Panc1 (cell line): ENCODE measurements around the gene UNC13C. TPM values are rescaled to one million over a fixed set of nuclear protein-coding genes. Genes with fewer than 3 reads are reported as not detected.

Source experiments
- ATAC-seq: fragments of 200-7000 bp; cut with Tn5 transposase; 2 replicates; pipeline ENCODE4 v1.9.1; 2020; ENCODE audit warnings: mild to moderate bottlenecking, moderate library complexity
- BruUV-seq: library from RNA; stranded (reverse); fragments of 400-500 nt; replicated peaks from 2 replicates; lab custom pipeline; 2021; lab: Mats Ljungman, UMichigan
- CTCF ChIA-PET: fragments of 300-600 bp; sonication (Branson Sonifier 250); formaldehyde crosslinking; loops from one replicate; lab custom pipeline; 2022; ENCODE audit warnings: antibody characterized with exemption; lab: Charles Lee
- POLR2A ChIA-PET: fragments of 300-600 bp; sonication (Branson Sonifier 250); formaldehyde crosslinking; loops from one replicate; lab custom pipeline; 2022; ENCODE audit warnings: antibody characterized with exemption; lab: Charles Lee
- DNase-seq: peaks from one replicate; pipeline ENCODE4 v3.0.0-alpha.2; 2010; ENCODE audit warnings: low read depth, low spot score
- H3K27ac ChIP-seq: 2 replicates; pipeline ENCODE4 v1.5.1; 2011; ENCODE audit warnings: mild to moderate bottlenecking, low read length, inconsistent platforms
- H3K27me3 ChIP-seq: fragments of 200-500 bp; sonication (Bioruptor generic); 2 replicates; pipeline ENCODE4 v1.6.0; 2014; ENCODE audit warnings: low read length, inconsistent platforms; ENCODE audit not compliant: control insufficient read depth, insufficient read depth
- H3K36me3 ChIP-seq: fragments of 200-500 bp; sonication (Bioruptor generic); 2 replicates; pipeline ENCODE4 v1.5.1; 2014; ENCODE audit warnings: inconsistent platforms, mild to moderate bottlenecking, low read length, moderate library complexity; ENCODE audit not compliant: control insufficient read depth, insufficient read depth
- H3K4me1 ChIP-seq: 2 replicates; pipeline ENCODE4 v1.5.1; 2011; ENCODE audit warnings: inconsistent platforms, mild to moderate bottlenecking, low read length, moderate library complexity; ENCODE audit not compliant: control insufficient read depth, insufficient read depth
- H3K4me3 ChIP-seq, 2 experiments: 2 replicates each; pipeline ENCODE4 v1.5.1; 2011 to 2012; ENCODE audit warnings: low read depth in 2 of 2, low read length in 2 of 2, mild to moderate bottlenecking in 2 of 2, inconsistent platforms in 1 of 2, moderate library complexity in 1 of 2
- H3K9me3 ChIP-seq: fragments of 200-500 bp; sonication (Bioruptor generic); 2 replicates; pipeline ENCODE4 v1.5.1; 2014; ENCODE audit warnings: low read depth, mild to moderate bottlenecking, inconsistent platforms, low read length, moderate library complexity; ENCODE audit not compliant: control insufficient read depth, insufficient read depth
- POLR2AphosphoS5 ChIP-seq: IDR thresholded peaks from 2 replicates; pipeline ENCODE4 v1.6.1; 2012; ENCODE audit warnings: mild to moderate bottlenecking, low read depth, low read length, moderate library complexity
- SIN3A ChIP-seq: IDR thresholded peaks from 2 replicates; pipeline ENCODE4 v1.6.1; 2012; ENCODE audit warnings: low read depth, mild to moderate bottlenecking, low read length, moderate library complexity, borderline replicate concordance; ENCODE audit not compliant: insufficient read depth
- TCF7L2 ChIP-seq: IDR thresholded peaks from 2 replicates; pipeline ENCODE4 v1.6.1; 2011; ENCODE audit warnings: mild to moderate bottlenecking, low read depth, low read length, inconsistent platforms
- in situ Hi-C: cut with HindIII; loops from 2 replicates; pipeline ENCODE4 v1.10.0; 2016; ENCODE audit warnings: low sequenced_read_pairs, low pct_unique_long_range_greater_than_20kb
- intact Hi-C: fragments of 100-400 bp; cut with micrococcal nuclease; formaldehyde crosslinking; loops from one replicate; pipeline ENCODE4 v1.10.0; 2022; ENCODE audit not compliant: unreplicated experiment
- total RNA-seq: library from RNA; stranded (reverse); gene quantifications from one replicate; pipeline ENCODE4 v1.2.1, GENCODE V29; 2021; ENCODE audit not compliant: unreplicated experiment
- TF ChIP-seq, protein P1 (sequence below), 2 experiments: IDR thresholded peaks; 2 replicates each; pipeline ENCODE4 v1.6.1; 2011 to 2012; ENCODE audit warnings: low read depth in 2 of 2, control low read depth in 1 of 2, low read length in 1 of 2, mild to moderate bottlenecking in 1 of 2, moderate library complexity in 1 of 2; ENCODE audit not compliant: insufficient read depth in 1 of 2
- TF ChIP-seq, protein P2 (sequence below): fragments of 450-650 bp; IDR thresholded peaks from 2 replicates; pipeline ENCODE4 v1.5.1; 2017; ENCODE audit warnings: mild to moderate bottlenecking

UNC13C gene
- total RNA-seq, 1 experiment from 2014 or later = not detected

DNA sequence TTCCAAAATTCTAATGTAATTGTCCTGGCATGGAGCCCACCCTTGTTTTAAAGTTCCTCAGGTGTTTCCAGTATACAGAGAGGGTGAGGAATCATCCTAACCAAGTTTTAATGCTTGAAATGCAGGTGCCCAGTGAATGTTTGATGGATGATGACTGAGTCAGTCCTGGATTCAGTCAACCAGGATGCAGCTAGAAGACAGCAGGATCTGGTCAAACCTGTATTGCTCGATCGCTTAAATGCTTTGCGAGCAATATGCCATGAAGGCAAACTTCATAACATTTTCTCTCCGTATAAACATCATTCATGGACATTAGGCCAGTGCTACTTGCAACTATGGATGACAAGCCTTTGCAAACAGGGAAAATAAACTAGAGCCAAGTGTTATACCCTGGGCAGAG lies 627.3 kb downstream of the UNC13C start:
- ATAC-seq = no peak

DNA sequence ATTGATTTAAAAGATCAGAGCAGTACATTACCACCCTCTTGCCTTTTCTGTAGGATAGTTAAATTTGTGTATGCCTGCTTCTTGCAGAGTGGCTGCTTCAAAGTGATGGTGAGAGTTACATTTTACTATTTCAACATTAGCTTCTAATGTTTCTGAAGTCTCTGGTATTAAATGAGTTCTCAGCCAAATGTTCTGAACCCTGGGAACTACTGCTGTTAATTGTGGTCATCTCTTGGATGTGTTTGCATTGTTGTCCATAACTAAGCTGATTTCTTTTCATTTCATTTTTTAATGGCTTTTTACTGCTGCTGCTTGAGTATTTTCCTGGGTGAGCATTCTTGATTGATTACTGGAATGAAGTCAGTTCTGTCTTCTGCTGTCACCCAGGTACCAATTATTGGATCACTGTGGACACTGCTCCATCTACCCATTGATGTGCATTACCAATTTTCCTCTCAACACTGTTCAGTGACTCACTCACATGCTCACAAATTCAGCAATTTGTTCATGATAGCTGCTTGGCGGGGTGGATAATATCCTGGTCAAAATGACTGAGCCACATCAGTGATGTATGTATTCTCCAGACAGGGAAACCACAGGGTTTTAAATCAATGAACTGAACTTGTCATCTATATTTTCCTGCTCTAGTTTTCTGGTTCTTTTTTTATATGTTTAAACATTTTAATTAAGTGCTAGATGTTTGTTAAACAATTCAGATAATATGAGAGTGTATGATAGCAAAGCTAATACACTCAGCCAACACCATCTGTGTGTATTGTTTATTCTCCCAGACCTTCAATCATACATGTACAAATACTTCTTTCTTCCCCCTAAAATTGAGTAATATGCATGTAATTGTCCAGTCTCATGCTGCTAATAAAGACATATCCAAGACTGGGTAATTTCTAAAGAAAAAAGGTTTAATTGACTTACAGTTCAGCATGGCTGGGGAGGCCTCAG lies 630.9 kb downstream of the UNC13C start:
- intact Hi-C loops = no loop called here
- no peaks in the 10 kb centered on the region for H3K27me3 ChIP-seq
- H3K27ac ChIP-seq = no peak overlapping the region
- H3K4me3 ChIP-seq = no peak overlapping the region
- ATAC-seq (no peak), DNase-seq (no peak)
- ChIA-PET POLR2A (no interaction called here), CTCF (no interaction called here)
- BruUV-seq = no TSS peak
- TF ChIP-seq, protein P1, sequence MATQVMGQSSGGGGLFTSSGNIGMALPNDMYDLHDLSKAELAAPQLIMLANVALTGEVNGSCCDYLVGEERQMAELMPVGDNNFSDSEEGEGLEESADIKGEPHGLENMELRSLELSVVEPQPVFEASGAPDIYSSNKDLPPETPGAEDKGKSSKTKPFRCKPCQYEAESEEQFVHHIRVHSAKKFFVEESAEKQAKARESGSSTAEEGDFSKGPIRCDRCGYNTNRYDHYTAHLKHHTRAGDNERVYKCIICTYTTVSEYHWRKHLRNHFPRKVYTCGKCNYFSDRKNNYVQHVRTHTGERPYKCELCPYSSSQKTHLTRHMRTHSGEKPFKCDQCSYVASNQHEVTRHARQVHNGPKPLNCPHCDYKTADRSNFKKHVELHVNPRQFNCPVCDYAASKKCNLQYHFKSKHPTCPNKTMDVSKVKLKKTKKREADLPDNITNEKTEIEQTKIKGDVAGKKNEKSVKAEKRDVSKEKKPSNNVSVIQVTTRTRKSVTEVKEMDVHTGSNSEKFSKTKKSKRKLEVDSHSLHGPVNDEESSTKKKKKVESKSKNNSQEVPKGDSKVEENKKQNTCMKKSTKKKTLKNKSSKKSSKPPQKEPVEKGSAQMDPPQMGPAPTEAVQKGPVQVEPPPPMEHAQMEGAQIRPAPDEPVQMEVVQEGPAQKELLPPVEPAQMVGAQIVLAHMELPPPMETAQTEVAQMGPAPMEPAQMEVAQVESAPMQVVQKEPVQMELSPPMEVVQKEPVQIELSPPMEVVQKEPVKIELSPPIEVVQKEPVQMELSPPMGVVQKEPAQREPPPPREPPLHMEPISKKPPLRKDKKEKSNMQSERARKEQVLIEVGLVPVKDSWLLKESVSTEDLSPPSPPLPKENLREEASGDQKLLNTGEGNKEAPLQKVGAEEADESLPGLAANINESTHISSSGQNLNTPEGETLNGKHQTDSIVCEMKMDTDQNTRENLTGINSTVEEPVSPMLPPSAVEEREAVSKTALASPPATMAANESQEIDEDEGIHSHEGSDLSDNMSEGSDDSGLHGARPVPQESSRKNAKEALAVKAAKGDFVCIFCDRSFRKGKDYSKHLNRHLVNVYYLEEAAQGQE (IDR thresholded peaks at IDR 0.05; ENCODE audit: insufficient read depth in 1 of 2, low read depth in 2 of 2, low read length in 1 of 2) = no peak
- TF ChIP-seq SIN3A (no peak), TCF7L2 (no peak), POLR2AphosphoS5 (no peak)
- TF ChIP-seq, protein P2, sequence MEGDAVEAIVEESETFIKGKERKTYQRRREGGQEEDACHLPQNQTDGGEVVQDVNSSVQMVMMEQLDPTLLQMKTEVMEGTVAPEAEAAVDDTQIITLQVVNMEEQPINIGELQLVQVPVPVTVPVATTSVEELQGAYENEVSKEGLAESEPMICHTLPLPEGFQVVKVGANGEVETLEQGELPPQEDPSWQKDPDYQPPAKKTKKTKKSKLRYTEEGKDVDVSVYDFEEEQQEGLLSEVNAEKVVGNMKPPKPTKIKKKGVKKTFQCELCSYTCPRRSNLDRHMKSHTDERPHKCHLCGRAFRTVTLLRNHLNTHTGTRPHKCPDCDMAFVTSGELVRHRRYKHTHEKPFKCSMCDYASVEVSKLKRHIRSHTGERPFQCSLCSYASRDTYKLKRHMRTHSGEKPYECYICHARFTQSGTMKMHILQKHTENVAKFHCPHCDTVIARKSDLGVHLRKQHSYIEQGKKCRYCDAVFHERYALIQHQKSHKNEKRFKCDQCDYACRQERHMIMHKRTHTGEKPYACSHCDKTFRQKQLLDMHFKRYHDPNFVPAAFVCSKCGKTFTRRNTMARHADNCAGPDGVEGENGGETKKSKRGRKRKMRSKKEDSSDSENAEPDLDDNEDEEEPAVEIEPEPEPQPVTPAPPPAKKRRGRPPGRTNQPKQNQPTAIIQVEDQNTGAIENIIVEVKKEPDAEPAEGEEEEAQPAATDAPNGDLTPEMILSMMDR = no peak
- H3K36me3 ChIP-seq = no peaks in the 10 kb centered on the region
- in situ Hi-C loops = no loop called here
- no peaks in the 10 kb centered on the region for H3K4me1 ChIP-seq
- no peaks in the 10 kb centered on the region for H3K9me3 ChIP-seq

More for the DNA sequence above, 627.3 kb downstream of the UNC13C start:
- Histone ChIP-seq H3K4me3 (no peak overlapping the region), H3K4me1 (no peaks in the 10 kb centered on the region), H3K9me3 (no peaks in the 10 kb centered on the region), H3K27ac (no peak overlapping the region), H3K27me3 (no peaks in the 10 kb centered on the region), H3K36me3 (no peaks in the 10 kb centered on the region)
- DNase-seq = no peak
- CTCF ChIA-PET = no interaction called here
- POLR2A ChIA-PET = no interaction called here
- BruUV-seq = no TSS peak
- TF ChIP-seq, protein P1 (IDR thresholded peaks at IDR 0.05; ENCODE audit: insufficient read depth in 1 of 2, low read depth in 2 of 2, low read length in 1 of 2) = no peak
- TF ChIP-seq TCF7L2 (no peak), SIN3A (no peak), POLR2AphosphoS5 (no peak)
- TF ChIP-seq, protein P2 = no peak
- in situ Hi-C loops (no loop called here), intact Hi-C loops (no loop called here)
